Stomach smooth muscle (tissue), 2 donors: Measurements from ENCODE around the gene TUBAL3.
A peak's percentile ranks its signal among the peaks of the same experiment; 100 is the strongest.
"Not testable (repeated sequence)": the region's sequence is repeated elsewhere in the genome, so short reads cannot be mapped to it uniquely, and the experiment has no call there.

Source experiments
- H3K27ac ChIP-seq: one replicate; pipeline ENCODE4 v1.7.0; 2013; ENCODE audit warnings: mild to moderate bottlenecking, low read length, inconsistent platforms
- H3K27me3 ChIP-seq, 2 donors: one replicate each; pipeline ENCODE4 v1.7.0; 2013; ENCODE audit warnings: low read length in 2 of 2; ENCODE audit not compliant: insufficient read depth in 2 of 2, control insufficient read depth in 1 of 2
- H3K36me3 ChIP-seq, 2 donors: one replicate each; pipeline ENCODE4 v1.7.0; 2013; ENCODE audit warnings: low read length in 2 of 2; ENCODE audit not compliant: control insufficient read depth in 2 of 2, insufficient read depth in 2 of 2
- H3K4me1 ChIP-seq: one replicate; pipeline ENCODE4 v1.7.0; 2013; ENCODE audit warnings: low read length; ENCODE audit not compliant: control insufficient read depth, insufficient read depth
- H3K4me3 ChIP-seq, 2 donors: one replicate each; pipeline ENCODE4 v1.7.0; 2013; ENCODE audit warnings: low read length in 2 of 2
- H3K9ac ChIP-seq, 2 donors: one replicate each; pipeline ENCODE4 v1.7.0; 2013; ENCODE audit warnings: low read length in 2 of 2, mild to moderate bottlenecking in 1 of 2
- H3K9me3 ChIP-seq, 2 donors: one replicate each; pipeline ENCODE4 v1.7.0; 2013; ENCODE audit warnings: low read length in 2 of 2; ENCODE audit not compliant: control insufficient read depth in 2 of 2
- donor health status: healthy.
- donor health status: Pancreatic carcinoma.

TUBAL3 gene

DNA sequence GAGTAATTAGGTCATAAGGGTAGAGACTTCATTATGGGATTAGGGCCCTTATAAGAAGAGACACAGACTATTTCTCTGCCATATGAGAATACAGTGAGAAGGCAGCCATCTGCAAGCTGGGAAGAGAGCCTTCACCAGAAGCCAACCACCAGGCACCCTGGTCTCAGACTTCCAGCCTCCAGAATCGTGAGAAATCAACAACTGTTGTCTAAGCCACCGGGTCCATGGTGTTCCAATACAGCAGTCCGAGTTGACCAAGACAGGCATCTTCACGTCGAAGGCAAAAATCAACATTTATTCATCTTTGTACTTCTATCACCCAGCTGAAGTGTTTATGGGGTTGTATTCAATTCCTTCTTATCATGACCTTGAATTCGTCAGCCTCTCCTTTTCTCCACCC lies 5.3 kb downstream of the TUBAL3 start:
- no peak overlapping the region for H3K9ac ChIP-seq
- peaks cover 11% of the 10 kb centered on the region for H3K4me1 ChIP-seq
- no peak overlapping the region for H3K4me3 ChIP-seq
- H3K27me3 ChIP-seq, result no peaks in the 10 kb centered on the region
- H3K36me3 ChIP-seq, result no peaks in the 10 kb centered on the region
- no peaks in the 10 kb centered on the region for H3K9me3 ChIP-seq
- no peak overlapping the region for H3K27ac ChIP-seq

DNA sequence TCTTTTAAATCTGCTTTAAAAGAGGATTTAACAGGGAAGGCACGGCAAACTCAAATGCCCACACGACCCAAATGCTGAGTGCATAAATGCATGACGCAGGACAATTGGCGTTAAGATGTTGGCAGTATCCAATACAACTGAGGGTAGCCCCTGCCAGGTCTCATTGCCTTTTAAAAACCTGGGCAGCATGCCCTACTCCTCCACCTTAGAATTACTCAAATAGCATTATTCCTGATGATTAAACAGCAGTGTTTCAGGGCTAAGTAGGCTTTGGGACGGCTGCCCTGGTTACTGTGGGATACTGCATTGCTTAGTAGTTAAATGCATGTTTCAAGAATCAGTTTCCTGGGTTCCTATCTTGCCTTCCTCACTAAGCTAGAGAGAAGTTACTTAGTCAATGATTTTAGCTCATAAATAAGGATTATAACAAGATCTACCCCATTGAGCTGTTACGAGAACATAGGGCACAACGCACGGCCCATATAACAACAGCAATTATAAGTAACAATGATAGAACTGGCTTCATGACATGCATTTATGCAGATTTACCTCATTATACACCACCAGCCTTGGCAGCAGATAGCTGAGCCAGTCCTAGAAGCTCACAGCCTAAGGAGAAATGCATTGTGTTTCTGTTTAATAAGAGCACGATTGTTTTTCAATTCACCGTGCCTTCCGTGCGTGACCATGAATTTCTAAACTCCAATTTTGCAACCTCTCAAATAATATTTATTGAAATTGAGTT lies 7.9 kb downstream of the TUBAL3 start:
- peak overlapping the region; percentile 66 for H3K27ac ChIP-seq
- H3K9ac ChIP-seq, result peak overlapping the region in 1 of 2 donors; percentile 13
- H3K9me3 ChIP-seq, result peaks cover 0 to 1% of the 10 kb centered on the region in 2 donors
- no peaks in the 10 kb centered on the region for H3K27me3 ChIP-seq
- peak overlapping the region in 1 of 2 donors; percentile 40 for H3K4me3 ChIP-seq
- no peaks in the 10 kb centered on the region for H3K36me3 ChIP-seq
- H3K4me1 ChIP-seq, result peaks cover 11% of the 10 kb centered on the region

DNA sequence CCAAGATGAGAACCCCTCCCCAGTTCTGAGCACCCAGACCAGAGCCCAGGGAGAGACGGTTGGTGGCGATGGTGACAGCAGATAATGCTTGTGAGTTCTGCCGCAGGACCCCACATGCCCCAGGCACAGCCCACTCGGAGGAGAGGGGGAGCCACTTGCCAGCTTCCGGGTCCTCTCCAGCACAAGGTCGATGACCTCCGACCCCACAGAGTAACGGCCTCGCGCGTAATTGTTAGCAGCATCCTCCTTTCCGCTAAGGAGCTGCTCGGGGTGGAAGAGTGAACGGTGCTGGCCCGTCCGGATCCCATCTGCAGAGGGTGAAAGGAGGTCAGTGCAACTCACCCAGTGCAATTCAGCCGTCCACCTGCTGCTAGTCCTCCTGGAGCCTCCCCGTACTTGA lies 9.5 kb downstream of the TUBAL3 start:
- Histone ChIP-seq H3K27ac (no peak overlapping the region), H3K36me3 (no peaks in the 10 kb centered on the region), H3K9ac (no peak overlapping the region), H3K4me1 (peaks cover 8% of the 10 kb centered on the region), H3K9me3 (peaks cover 0 to 2% of the 10 kb centered on the region in 2 donors), H3K4me3 (no peak overlapping the region), H3K27me3 (no peaks in the 10 kb centered on the region)

DNA sequence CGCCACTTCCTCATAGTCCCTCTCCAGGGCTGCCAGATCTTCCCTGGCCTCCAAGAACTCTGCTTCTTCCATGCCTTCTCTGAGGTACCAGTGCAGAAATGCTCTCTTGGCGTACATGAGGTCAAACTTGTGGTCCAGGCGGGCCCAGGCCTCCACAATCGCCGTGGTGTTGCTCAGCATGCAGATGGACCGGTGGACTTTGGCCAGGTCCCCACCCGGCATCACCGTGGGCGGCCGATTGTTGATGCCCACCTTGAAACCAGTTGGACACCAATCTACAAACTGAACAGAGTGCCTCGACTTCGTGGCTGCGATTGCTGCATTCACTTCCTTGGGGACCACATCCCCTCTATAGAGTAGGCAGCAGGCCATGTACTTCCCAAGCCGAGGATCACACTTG lies 11.1 kb downstream of the TUBAL3 start:
- Histone ChIP-seq H3K4me1 (peaks cover 8% of the 10 kb centered on the region), H3K4me3 (no peak overlapping the region), H3K27me3 (no peaks in the 10 kb centered on the region), H3K9me3 (peaks cover 0 to 2% of the 10 kb centered on the region in 2 donors), H3K9ac (no peak overlapping the region), H3K27ac (no peak overlapping the region), H3K36me3 (no peaks in the 10 kb centered on the region)

DNA sequence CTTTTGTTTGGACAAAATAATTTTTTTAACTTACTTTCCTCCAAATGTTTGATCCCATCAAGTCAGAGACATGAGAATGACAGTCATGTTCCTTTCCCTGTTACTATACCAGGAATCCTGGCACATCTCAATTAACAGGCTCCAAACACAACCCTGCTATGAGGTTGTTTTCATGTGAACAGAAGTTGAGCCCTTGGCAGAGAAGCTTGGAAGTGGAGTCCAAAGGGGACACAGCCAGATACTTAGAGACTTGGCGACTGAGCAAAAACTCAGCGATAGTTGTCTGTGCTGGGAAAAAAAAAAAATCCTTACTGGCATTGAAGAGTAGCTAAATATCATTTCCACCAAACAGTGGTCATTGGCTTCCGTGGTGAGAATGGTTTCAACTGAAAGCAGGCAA lies 12.8 kb downstream of the TUBAL3 start:
- Histone ChIP-seq H3K9ac (no peak overlapping the region), H3K4me1 (peaks cover 3% of the 10 kb centered on the region), H3K27ac (no peak overlapping the region), H3K9me3 (peaks cover 0 to 2% of the 10 kb centered on the region in 2 donors), H3K4me3 (no peak overlapping the region), H3K36me3 (no peaks in the 10 kb centered on the region), H3K27me3 (no peaks in the 10 kb centered on the region)

DNA sequence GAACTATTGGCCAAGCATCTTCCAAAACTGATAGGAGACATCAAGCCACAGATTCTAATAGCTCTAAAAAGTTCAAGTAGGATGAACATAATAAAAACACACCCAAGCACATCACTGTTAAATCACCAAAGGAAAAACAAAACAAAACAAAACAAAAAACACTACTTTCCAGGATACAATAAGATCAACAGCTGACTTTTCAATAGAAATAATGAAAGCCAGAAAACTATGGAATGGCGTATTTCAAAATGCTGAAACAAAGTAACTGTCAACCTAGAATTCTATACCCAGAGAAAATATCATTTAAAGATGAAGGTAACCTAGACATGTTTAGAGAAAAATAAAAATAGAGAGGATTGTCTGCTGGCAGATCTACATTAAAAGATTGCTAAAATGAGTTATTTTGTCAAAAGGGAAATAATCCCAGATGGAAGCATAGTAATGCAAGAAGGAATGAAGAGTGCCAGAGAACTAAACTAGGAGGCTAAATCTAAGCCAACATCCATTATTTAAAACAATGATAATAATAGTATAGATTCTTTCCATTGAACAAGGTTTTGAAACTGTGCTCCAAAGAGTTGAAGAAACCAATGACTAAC lies 13.9 kb downstream of the TUBAL3 start:
- no peaks in the 10 kb centered on the region for H3K27me3 ChIP-seq
- no peak overlapping the region for H3K4me3 ChIP-seq

DNA sequence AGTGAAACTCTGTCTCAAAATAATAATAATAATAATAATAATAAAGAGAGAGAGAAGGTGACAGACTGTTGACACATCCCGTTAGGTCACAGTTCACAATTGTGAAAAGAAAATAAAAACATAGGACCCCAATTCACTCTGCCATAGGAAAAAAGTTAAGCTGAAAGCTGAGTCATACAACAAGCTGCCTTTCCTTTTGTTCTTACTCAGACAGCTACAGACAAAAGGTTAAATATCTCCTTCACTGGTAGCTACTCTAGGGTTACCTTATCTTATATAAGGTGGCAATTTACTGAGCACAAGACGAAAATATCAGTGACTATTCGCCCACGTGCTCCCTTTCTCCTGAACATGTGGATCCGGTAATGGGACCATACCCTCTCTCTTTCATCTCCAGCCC lies 17.5 kb downstream of the TUBAL3 start:
- Histone ChIP-seq H3K27ac (no peak overlapping the region), H3K9ac (no peak overlapping the region), H3K36me3 (no peaks in the 10 kb centered on the region), H3K9me3 (peaks cover 0 to 2% of the 10 kb centered on the region in 2 donors), H3K4me1 (no peaks in the 10 kb centered on the region), H3K4me3 (no peak overlapping the region), H3K27me3 (peaks cover 0 to 1% of the 10 kb centered on the region in 2 donors)

More for the DNA sequence above, 13.9 kb downstream of the TUBAL3 start:
- Histone ChIP-seq H3K27ac (no peak overlapping the region), H3K36me3 (no peaks in the 10 kb centered on the region), H3K4me1 (no peaks in the 10 kb centered on the region), H3K9me3 (peaks cover 0 to 2% of the 10 kb centered on the region in 2 donors), H3K9ac (no peak overlapping the region)

DNA sequence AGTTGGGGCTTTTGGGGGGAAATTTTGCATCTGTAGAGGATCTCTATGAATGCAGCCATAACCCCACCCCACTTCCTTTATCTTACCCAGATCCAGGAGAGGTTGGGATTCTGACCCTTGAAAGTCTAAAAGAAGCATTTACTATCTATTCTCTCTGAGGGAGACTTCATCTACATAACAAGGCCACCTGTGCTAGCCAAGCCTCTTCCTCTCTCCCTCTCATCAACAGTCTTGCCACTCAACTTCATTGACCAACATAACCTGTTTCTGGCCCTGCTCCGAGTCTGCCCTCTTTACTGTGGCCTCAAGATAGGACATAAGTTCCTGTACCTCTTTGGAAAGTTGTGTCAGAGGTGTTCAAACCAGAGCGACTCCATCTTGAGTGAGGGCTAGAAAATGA lies 19.4 kb downstream of the TUBAL3 start:
- no peaks in the 10 kb centered on the region for H3K9me3 ChIP-seq
- H3K36me3 ChIP-seq, result no peaks in the 10 kb centered on the region
- H3K27ac ChIP-seq, result no peak overlapping the region
- no peaks in the 10 kb centered on the region for H3K4me1 ChIP-seq
- peaks cover 0 to 8% of the 10 kb centered on the region in 2 donors for H3K27me3 ChIP-seq
- no peak overlapping the region for H3K4me3 ChIP-seq
- H3K9ac ChIP-seq, result no peak overlapping the region

DNA sequence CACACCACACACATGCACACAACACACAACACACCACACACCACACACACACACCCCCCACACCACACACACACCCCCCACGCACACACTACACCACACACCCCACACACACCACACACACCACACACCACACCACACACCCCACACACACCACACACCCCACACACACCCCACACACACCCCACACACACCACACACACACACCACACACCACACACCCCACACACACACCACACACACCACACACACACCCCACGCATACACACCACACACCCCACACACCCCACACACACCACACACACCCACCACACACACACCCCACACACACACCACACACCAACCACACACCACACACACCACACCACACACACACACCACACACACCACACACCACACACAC lies 23.4 kb downstream of the TUBAL3 start:
- peaks cover 0 to 8% of the 10 kb centered on the region in 2 donors for H3K27me3 ChIP-seq
- no peaks in the 10 kb centered on the region for H3K4me1 ChIP-seq

DNA sequence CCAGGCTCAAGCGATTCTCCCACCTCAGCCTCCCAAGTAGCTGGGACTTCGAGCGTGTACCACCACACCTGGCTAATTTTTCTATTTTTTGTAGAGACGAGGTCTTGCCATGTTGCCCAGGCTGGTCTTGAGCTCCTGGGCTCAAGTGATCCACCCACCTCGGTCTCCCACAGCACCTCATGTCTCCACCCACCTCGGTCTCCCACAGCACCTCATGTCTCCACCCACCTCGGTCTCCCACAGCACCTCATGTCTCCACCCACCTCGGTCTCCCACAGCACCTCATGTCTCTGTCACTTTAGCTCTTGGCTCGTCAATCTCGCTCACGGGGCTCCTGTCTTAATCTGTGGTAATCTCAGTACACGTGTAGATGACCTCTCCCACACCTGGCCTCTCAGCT lies 24.2 kb downstream of the TUBAL3 start:
- H3K9ac ChIP-seq, H3K36me3 ChIP-seq, H3K27ac ChIP-seq, H3K4me1 ChIP-seq, H3K4me3 ChIP-seq, H3K27me3 ChIP-seq, H3K9me3 ChIP-seq: not testable (repeated sequence)

More for the DNA sequence above, 23.4 kb downstream of the TUBAL3 start:
- no peak overlapping the region for H3K9ac ChIP-seq
- no peaks in the 10 kb centered on the region for H3K36me3 ChIP-seq
- H3K27ac ChIP-seq, result no peak overlapping the region
- no peaks in the 10 kb centered on the region for H3K9me3 ChIP-seq
- H3K4me3 ChIP-seq, result no peak overlapping the region

DNA sequence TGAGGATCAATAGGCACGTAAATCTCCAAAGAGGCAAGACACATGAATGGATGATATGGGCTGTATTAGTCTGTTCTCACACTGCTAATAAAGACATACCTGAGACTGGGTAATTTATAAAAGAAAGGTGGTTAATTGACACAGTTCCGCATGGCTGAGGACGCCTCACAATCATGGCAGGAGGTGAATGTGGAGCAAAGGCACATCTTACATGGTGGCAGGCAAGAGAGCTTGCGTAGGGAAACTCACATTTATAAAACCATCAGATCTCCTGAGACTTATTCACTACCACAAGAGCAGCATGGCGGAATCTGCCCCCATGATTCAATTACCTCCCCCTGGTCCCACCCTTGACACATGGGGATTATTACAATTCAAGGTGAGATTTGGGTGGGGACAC lies 25.4 kb downstream of the TUBAL3 start:
- H3K27ac ChIP-seq, H3K9ac ChIP-seq, H3K4me1 ChIP-seq, H3K36me3 ChIP-seq, H3K4me3 ChIP-seq, H3K9me3 ChIP-seq: not testable (repeated sequence)
- peaks cover 0 to 10% of the 10 kb centered on the region in 2 donors for H3K27me3 ChIP-seq
